KMS-11 (cell line): ENCODE measurements around the gene HMGB1.
A peak's percentile ranks its signal among the peaks of the same experiment; 100 is the strongest.

Source experiments
- H2AFZ ChIP-seq: fragments of 200-600 bp; sonication (generic); 2 replicates; pipeline ENCODE4 v1.6.1; 2016; ENCODE audit warnings: antibody characterized with exemption, mixed run types, low read depth
- H3K27ac ChIP-seq: fragments of 200-600 bp; sonication (generic); 2 replicates; pipeline ENCODE4 v1.6.1; 2016; ENCODE audit warnings: mild to moderate bottlenecking, mixed run types
- H3K27me3 ChIP-seq: fragments of 200-600 bp; sonication (generic); 2 replicates; pipeline ENCODE4 v1.6.1; 2017; ENCODE audit warnings: mild to moderate bottlenecking, low read depth, mixed run types, moderate library complexity; ENCODE audit not compliant: insufficient read depth
- H3K36me3 ChIP-seq: fragments of 200-600 bp; sonication (generic); 2 replicates; pipeline ENCODE4 v1.6.1; 2017; ENCODE audit warnings: mild to moderate bottlenecking, mixed run types; ENCODE audit not compliant: insufficient read depth
- H3K4me1 ChIP-seq: fragments of 200-600 bp; sonication (generic); 2 replicates; pipeline ENCODE4 v1.6.1; 2016; ENCODE audit warnings: mild to moderate bottlenecking, low read depth, mixed run types; ENCODE audit not compliant: poor library complexity, severe bottlenecking
- H3K4me2 ChIP-seq: fragments of 200-600 bp; sonication (generic); 2 replicates; pipeline ENCODE4 v1.7.0; 2016; ENCODE audit warnings: mild to moderate bottlenecking, mixed run types
- H3K4me3 ChIP-seq: fragments of 200-600 bp; sonication (generic); IDR thresholded peaks from 2 replicates; pipeline ENCODE4 v1.6.1; 2017; ENCODE audit warnings: low read depth, low read length, mixed read lengths; ENCODE audit not compliant: insufficient read depth
- H3K79me2 ChIP-seq: fragments of 200-600 bp; sonication (generic); 2 replicates; pipeline ENCODE4 v1.6.1; 2016; ENCODE audit warnings: low read depth, mixed run types; ENCODE audit not compliant: insufficient read depth
- H3K9ac ChIP-seq: fragments of 200-600 bp; sonication (generic); 2 replicates; pipeline ENCODE4 v1.6.1; 2016; ENCODE audit warnings: mild to moderate bottlenecking, mixed run types
- H4K20me1 ChIP-seq: fragments of 200-600 bp; sonication (generic); 2 replicates; pipeline ENCODE4 v1.6.1; 2016; ENCODE audit warnings: mild to moderate bottlenecking, mixed run types; ENCODE audit not compliant: insufficient read depth
- CTCF ChIP-seq: fragments of 200-600 bp; sonication (generic); conservative IDR thresholded peaks from 2 replicates; pipeline ENCODE4 v1.6.1; 2017; ENCODE audit warnings: low read depth, mild to moderate bottlenecking, antibody characterized with exemption, low read length, moderate library complexity, mixed read lengths

The HMGB1 gene

GRCh38 chr13:30465593-30466357 is at the start of gene HMGB1:
TSS of gene HMGB1 (minus strand) at chr13:30465936. CDS start at chr13:30463680, 2,256 bp downstream.
- TF ChIP-seq CTCF: no peak
- Histone ChIP-seq H3K4me3 (no peak within 1 kb of the TSS), H3K27me3 (no peaks in the 10 kb centered on the region), H2AFZ (peak within 1 kb of the TSS; percentile 27; the same call in 1 of the 2 replicates), H3K9ac (peak within 1 kb of the TSS; percentile 95), H3K27ac (peak within 1 kb of the TSS; percentile 97), H4K20me1 (no peaks in the 10 kb centered on the region), H3K4me2 (peak within 1 kb of the TSS; percentile 96), H3K79me2 (peaks cover 28% of the 10 kb centered on the region), H3K36me3 (peaks cover 10% of the 10 kb centered on the region; the same call in 1 of the 2 replicates), H3K4me1 (peaks cover 34% of the 10 kb centered on the region)

GRCh38 chr13:30510811-30511371 is 45.2 kb upstream of the HMGB1 start:
- TF ChIP-seq CTCF: no peak
- Histone ChIP-seq H2AFZ (no peak overlapping the region), H3K27ac (no peak overlapping the region), H3K79me2 (no peaks in the 10 kb centered on the region), H3K36me3 (no peaks in the 10 kb centered on the region), H3K4me1 (peaks cover 3% of the 10 kb centered on the region), H4K20me1 (no peaks in the 10 kb centered on the region), H3K9ac (no peak overlapping the region), H3K4me2 (no peak overlapping the region), H3K27me3 (no peaks in the 10 kb centered on the region), H3K4me3 (no peak overlapping the region)

DNA sequence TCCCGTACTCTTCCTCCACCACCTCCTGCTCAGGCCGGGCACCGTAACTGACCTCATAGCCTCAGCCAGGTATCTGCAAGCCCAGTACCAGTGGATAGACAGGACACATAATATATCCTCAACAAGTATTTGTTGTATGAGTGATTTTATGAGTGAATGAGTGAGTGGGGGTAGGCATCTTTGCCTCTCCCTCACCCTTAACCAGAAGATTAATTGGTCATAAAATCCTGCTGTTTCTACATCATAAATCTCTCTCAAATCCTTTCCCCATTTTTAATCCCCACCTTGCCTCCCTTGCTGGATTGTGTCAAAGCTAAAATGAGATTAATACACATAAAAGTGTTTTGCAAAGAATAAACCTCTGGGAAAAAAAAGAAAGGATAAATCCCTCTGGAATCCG is 44.4 kb upstream of the HMGB1 start:
- Histone ChIP-seq H3K4me2 (no peak overlapping the region), H3K9ac (no peak overlapping the region), H4K20me1 (no peaks in the 10 kb centered on the region), H3K27me3 (no peaks in the 10 kb centered on the region), H2AFZ (no peak overlapping the region), H3K4me1 (peaks cover 11% of the 10 kb centered on the region), H3K36me3 (no peaks in the 10 kb centered on the region), H3K4me3 (no peak overlapping the region), H3K79me2 (no peaks in the 10 kb centered on the region), H3K27ac (no peak overlapping the region)
- no peak for TF ChIP-seq CTCF

- Histone ChIP-seq H3K4me3 (no peak overlapping the region), H3K36me3 (no peaks in the 10 kb centered on the region), H3K9ac (no peak overlapping the region), H3K27ac (no peak overlapping the region), H3K79me2 (no peaks in the 10 kb centered on the region), H4K20me1 (no peaks in the 10 kb centered on the region), H3K27me3 (no peaks in the 10 kb centered on the region), H3K4me1 (peaks cover 17% of the 10 kb centered on the region), H3K4me2 (no peak overlapping the region), H2AFZ (no peak overlapping the region)
- TF ChIP-seq CTCF: no peak
Observed at GRCh38 chr13:30509254-30510050, 43.7 kb upstream of the HMGB1 start.
